Measurements from ENCODE around the gene TGFA.

- TF ChIP-seq YY1 (IDR thresholded peaks at IDR 0.05; ENCODE audit: low read depth) (no peak), USF1 (IDR thresholded peaks at IDR 0.05) (no peak)
Measured at GRCh38 chr2:70558195-70558808, 4.7 kb upstream of the TGFA start.
